ENCODE measurements around the gene MGAT4A. TPM values are rescaled to one million over a fixed set of nuclear protein-coding genes. Genes with fewer than 3 reads are reported as not detected.

The MGAT4A gene
- total and polyA plus RNA-seq, 2 of the 13 experiments (the other 11 are each of a cell fraction or from before 2014, with no cell fraction given), result 47.2 to 90.9 TPM

- TF ChIP-seq ZMYM4 (CRISPR knock-in tag; IDR thresholded peaks at IDR 0.05), result peak; percentile 49
- TF ChIP-seq KAT8 (CRISPR knock-in tag; IDR thresholded peaks at IDR 0.05), result 0 out of 2 replicates have a peak, but pooled peaks have one; percentile 16
- peak; percentile 84 for TF ChIP-seq ZNF770 (CRISPR knock-in tag; IDR thresholded peaks at IDR 0.05)
- peak; percentile 100 for TF ChIP-seq TFAP4 (IDR thresholded peaks at IDR 0.05; ENCODE audit: borderline replicate concordance, low read depth)
- no peak for TF ChIP-seq TEF (CRISPR knock-in tag; IDR thresholded peaks at IDR 0.05)
- peak; percentile 62 for TF ChIP-seq MAX (IDR thresholded peaks at IDR 0.05)
- TF ChIP-seq FOXA3 (CRISPR knock-in tag; IDR thresholded peaks at IDR 0.05), result peak; percentile 96
- peak; percentile 55; the same call in 1 of the 2 replicates for TF ChIP-seq RARA (CRISPR knock-in tag; IDR thresholded peaks at IDR 0.05)
- no peak for TF ChIP-seq ZNF10 (CRISPR knock-in tag; IDR thresholded peaks at IDR 0.05; ENCODE audit: borderline replicate concordance, low read depth)
- no peak for TF ChIP-seq FOXP1 (IDR thresholded peaks at IDR 0.05)
- peak; percentile 83 for TF ChIP-seq FOXP1 (CRISPR knock-in tag; IDR thresholded peaks at IDR 0.05)
- peak; percentile 66 for TF ChIP-seq PAXIP1 (CRISPR knock-in tag; conservative IDR thresholded peaks at IDR 0.05)
- no peak for TF ChIP-seq ZFP90 (CRISPR knock-in tag; IDR thresholded peaks at IDR 0.05; ENCODE audit: borderline replicate concordance)
- 0 out of 2 replicates have a peak, but pooled peaks have one; percentile 34 for TF ChIP-seq ZBTB39 (CRISPR knock-in tag; IDR thresholded peaks at IDR 0.05)
- peak; percentile 42; the same call in 1 of the 2 replicates for TF ChIP-seq SIX1 (CRISPR knock-in tag; IDR thresholded peaks at IDR 0.05; ENCODE audit: borderline replicate concordance)
- no peak for TF ChIP-seq ZNF749 (CRISPR knock-in tag; IDR thresholded peaks at IDR 0.05; ENCODE audit: borderline replicate concordance)
- TF ChIP-seq ZNF12 (CRISPR knock-in tag; IDR thresholded peaks at IDR 0.05), result peak; percentile 42; the same call in 1 of the 2 replicates
These were observed 26.2 kb downstream of the MGAT4A start (continued) for GRCh38 chr2:98704499-98705332.
